Measurements from ENCODE around the gene INO80. TPM values are rescaled to one million over a fixed set of nuclear protein-coding genes. Genes with fewer than 3 reads are reported as not detected.
"Not testable (repeated sequence)": the region's sequence is repeated elsewhere in the genome, so short reads cannot be mapped to it uniquely, and the experiment has no call there.

INO80 gene
- total RNA-seq, 2 experiments from 2014 or later: 14.0 to 16.8 TPM

- Mint-ChIP-seq H3K36me3 (ENCODE audit: low read depth) (peaks cover 16% of the 10 kb centered on the region), H3K4me1 (ENCODE audit: low read depth) (peaks cover 19% of the 10 kb centered on the region), H3K27ac (no peak overlapping the region), H3K4me3 (no peak overlapping the region), H3K9me3 (no peaks in the 10 kb centered on the region), H3K27me3 (ENCODE audit: low read depth) (no peaks in the 10 kb centered on the region)
- intact Hi-C loops (cut with micrococcal nuclease): no loop called here
- CTCF ChIA-PET: interaction anchor here (0.6 kb wide), 1 partner anchor 999 kb away, joined by 4 read pairs; no protein-coding TSS in a partner anchor
- DNase-seq: no peak
Observed at GRCh38 chr15:41105348-41106334, 10.4 kb downstream of the INO80 start.

GRCh38 chr15:41104234-41104633, 11.8 kb downstream of the INO80 start:
- no peak overlapping the region for H3K4me3 Mint-ChIP-seq
- peaks cover 19% of the 10 kb centered on the region for H3K4me1 Mint-ChIP-seq (ENCODE audit: low read depth)
- intact Hi-C loops (cut with micrococcal nuclease): no loop called here
- H3K36me3 Mint-ChIP-seq (ENCODE audit: low read depth): peaks cover 18% of the 10 kb centered on the region
- no peaks in the 10 kb centered on the region for H3K27me3 Mint-ChIP-seq (ENCODE audit: low read depth)
- no peaks in the 10 kb centered on the region for H3K9me3 Mint-ChIP-seq
- DNase-seq: no peak
- no peak overlapping the region for H3K27ac Mint-ChIP-seq
- CTCF ChIA-PET: no interaction called here

GRCh38 chr15:41102854-41103253, 13.2 kb downstream of the INO80 start:
- H3K27ac Mint-ChIP-seq: no peak overlapping the region
- H3K9me3 Mint-ChIP-seq: no peaks in the 10 kb centered on the region
- H3K4me1 Mint-ChIP-seq (ENCODE audit: low read depth): peaks cover 14% of the 10 kb centered on the region
- no peak overlapping the region for H3K4me3 Mint-ChIP-seq
- no peak for DNase-seq
- intact Hi-C loops (cut with micrococcal nuclease): no loop called here
- peaks cover 9% of the 10 kb centered on the region for H3K36me3 Mint-ChIP-seq (ENCODE audit: low read depth)
- CTCF ChIA-PET: no interaction called here
- H3K27me3 Mint-ChIP-seq (ENCODE audit: low read depth): no peaks in the 10 kb centered on the region

GRCh38 chr15:41096178-41096577, 19.9 kb downstream of the INO80 start:
- H3K27me3 Mint-ChIP-seq (ENCODE audit: low read depth): no peaks in the 10 kb centered on the region
- H3K4me3 Mint-ChIP-seq: no peak overlapping the region
- no peaks in the 10 kb centered on the region for H3K9me3 Mint-ChIP-seq
- H3K4me1 Mint-ChIP-seq (ENCODE audit: low read depth): peaks cover 4% of the 10 kb centered on the region
- peaks cover 15% of the 10 kb centered on the region for H3K36me3 Mint-ChIP-seq (ENCODE audit: low read depth)
- H3K27ac Mint-ChIP-seq: no peak overlapping the region
- intact Hi-C loops (cut with micrococcal nuclease): no loop called here
- no peak for DNase-seq
- CTCF ChIA-PET: no interaction called here

GRCh38 chr15:41085029-41085428, 31.1 kb downstream of the INO80 start:
- Mint-ChIP-seq H3K4me1 (ENCODE audit: low read depth) (peaks cover 7% of the 10 kb centered on the region), H3K27me3 (ENCODE audit: low read depth) (no peaks in the 10 kb centered on the region), H3K9me3 (no peaks in the 10 kb centered on the region), H3K36me3 (ENCODE audit: low read depth) (peaks cover 25% of the 10 kb centered on the region), H3K27ac (no peak overlapping the region), H3K4me3 (no peak overlapping the region)
- intact Hi-C loops (cut with micrococcal nuclease): no loop called here
- DNase-seq: no peak
- CTCF ChIA-PET: no interaction called here

DNA sequence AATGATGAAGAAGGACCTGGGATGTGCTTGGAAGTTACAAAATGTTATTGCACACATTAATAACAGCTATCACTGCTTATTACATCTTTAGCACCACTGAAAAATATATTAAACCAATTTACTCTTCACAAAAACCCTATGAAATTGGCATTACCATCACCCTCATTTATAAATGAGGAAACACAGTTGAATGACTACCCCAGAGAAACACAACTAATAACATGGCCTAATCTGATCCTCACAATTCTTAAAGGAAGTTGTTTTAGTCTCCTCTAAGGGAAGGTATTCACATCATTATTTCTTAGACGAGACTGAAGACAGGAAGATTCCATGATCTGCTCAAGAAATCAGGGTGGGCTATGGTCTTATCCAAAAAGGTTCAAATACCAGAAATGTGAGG, 35.9 kb downstream of the INO80 start:
- intact Hi-C loops (cut with micrococcal nuclease): no loop called here
- Mint-ChIP-seq H3K9me3 (no peaks in the 10 kb centered on the region), H3K27me3 (ENCODE audit: low read depth) (no peaks in the 10 kb centered on the region)

DNA sequence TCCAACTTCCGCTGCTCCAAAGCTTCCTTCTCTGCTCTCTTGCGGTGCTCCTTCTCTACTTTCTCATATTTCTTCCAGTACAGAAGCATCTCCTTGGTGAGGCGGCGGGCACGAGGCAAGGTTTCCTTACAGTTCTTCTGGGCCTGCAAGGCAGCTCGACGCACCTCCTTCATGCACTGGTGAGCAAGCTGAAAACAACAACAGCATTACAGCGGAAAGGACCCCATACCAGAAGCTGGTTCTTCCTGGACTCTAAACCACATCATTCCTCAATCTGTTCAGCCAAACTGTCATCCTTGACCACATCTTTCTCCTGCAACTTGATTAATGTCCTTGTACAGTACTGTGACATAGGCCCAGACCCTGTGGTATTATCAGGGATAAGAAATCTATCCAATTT, 36.4 kb downstream of the INO80 start:
- intact Hi-C loops (cut with micrococcal nuclease): no loop called here
- no peak for DNase-seq
- CTCF ChIA-PET: interaction anchor here (0.9 to 1.9 kb wide), 2 partner anchors 20 to 223 kb away, joined by 5 to 7 read pairs; no protein-coding TSS in a partner anchor
- Mint-ChIP-seq H3K27ac (no peak overlapping the region), H3K9me3 (no peaks in the 10 kb centered on the region), H3K36me3 (ENCODE audit: low read depth) (peaks cover 27% of the 10 kb centered on the region), H3K27me3 (ENCODE audit: low read depth) (no peaks in the 10 kb centered on the region), H3K4me3 (no peak overlapping the region), H3K4me1 (ENCODE audit: low read depth) (no peaks in the 10 kb centered on the region)

More for the DNA sequence above, 35.9 kb downstream of the INO80 start:
- no peak for DNase-seq
- CTCF ChIA-PET: interaction anchor here (0.9 to 1.9 kb wide), 2 partner anchors 19 to 223 kb away, joined by 5 to 7 read pairs; no protein-coding TSS in a partner anchor
- Mint-ChIP-seq H3K4me1 (ENCODE audit: low read depth) (no peaks in the 10 kb centered on the region), H3K4me3 (no peak overlapping the region), H3K27ac (no peak overlapping the region), H3K36me3 (ENCODE audit: low read depth) (peaks cover 29% of the 10 kb centered on the region)

DNA sequence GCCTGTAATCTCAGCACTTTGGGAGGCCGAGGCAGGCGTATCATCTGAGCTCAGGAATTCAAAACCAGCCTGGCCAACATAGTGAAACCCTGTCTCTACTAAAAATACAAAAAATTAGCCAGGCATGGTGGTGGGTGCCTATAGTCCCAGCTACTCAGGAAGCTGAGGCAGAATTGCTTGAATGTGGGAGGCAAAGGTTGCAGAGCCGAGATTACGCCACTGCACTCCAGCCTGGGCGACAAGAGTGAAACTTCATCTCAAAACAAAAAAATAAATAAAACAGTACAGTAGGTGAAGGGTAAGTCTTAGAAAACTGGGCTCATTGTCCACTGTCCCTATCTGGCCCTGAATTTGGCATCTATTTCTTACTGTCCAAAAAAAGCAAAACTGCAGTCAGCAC, 37.2 kb downstream of the INO80 start:
- H3K27ac Mint-ChIP-seq; H3K27me3 Mint-ChIP-seq (ENCODE audit: low read depth); H3K4me3 Mint-ChIP-seq; H3K9me3 Mint-ChIP-seq; intact Hi-C loops (cut with micrococcal nuclease); DNase-seq; H3K4me1 Mint-ChIP-seq (ENCODE audit: low read depth): not testable (repeated sequence)
- CTCF ChIA-PET: interaction anchor here (0.7 to 1.9 kb wide), 2 partner anchors 133 to 222 kb away, joined by 3 to 7 read pairs; no protein-coding TSS in a partner anchor
- H3K36me3 Mint-ChIP-seq (ENCODE audit: low read depth): peaks cover 31% of the 10 kb centered on the region

DNA sequence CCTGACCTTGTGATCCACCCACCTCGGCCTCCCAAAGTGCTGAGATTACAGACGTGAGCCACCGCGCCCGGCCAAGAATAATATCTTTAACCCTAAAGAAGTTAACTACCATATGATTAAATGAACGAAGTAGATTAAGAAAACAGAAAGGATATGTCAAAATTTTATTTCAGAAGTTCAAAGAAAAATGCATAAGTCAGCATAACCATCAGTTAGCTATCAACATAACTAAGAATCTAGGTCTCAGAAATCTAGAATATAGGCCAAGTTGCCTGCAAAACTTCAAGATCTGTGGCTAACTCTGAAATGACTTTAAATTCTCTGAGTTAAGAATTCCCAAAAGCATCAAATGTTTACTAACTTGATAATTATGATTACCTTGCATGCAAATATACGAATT, 38.0 kb downstream of the INO80 start:
- no peak for DNase-seq
- CTCF ChIA-PET: interaction anchor here (1.1 to 1.9 kb wide), 2 partner anchors 174 to 221 kb away, joined by 3 to 7 read pairs; no protein-coding TSS in a partner anchor
- intact Hi-C loops (cut with micrococcal nuclease): no loop called here
- Mint-ChIP-seq H3K4me3 (no peak overlapping the region), H3K4me1 (ENCODE audit: low read depth) (no peaks in the 10 kb centered on the region), H3K27ac (no peak overlapping the region), H3K27me3 (ENCODE audit: low read depth) (no peaks in the 10 kb centered on the region), H3K9me3 (no peaks in the 10 kb centered on the region), H3K36me3 (ENCODE audit: low read depth) (peaks cover 36% of the 10 kb centered on the region)

- Mint-ChIP-seq H3K9me3 (no peaks in the 10 kb centered on the region), H3K27ac (no peak overlapping the region), H3K36me3 (ENCODE audit: low read depth) (peaks cover 34% of the 10 kb centered on the region), H3K4me1 (ENCODE audit: low read depth) (no peaks in the 10 kb centered on the region), H3K27me3 (ENCODE audit: low read depth) (no peaks in the 10 kb centered on the region), H3K4me3 (no peak overlapping the region)
- CTCF ChIA-PET: interaction anchor here (0.9 to 1.0 kb wide), 2 partner anchors 59 to 167 kb away, joined by 3 read pairs; no protein-coding TSS in a partner anchor
- intact Hi-C loops (cut with micrococcal nuclease): no loop called here
- DNase-seq: no peak
Observed at GRCh38 chr15:41073028-41073427, 43.1 kb downstream of the INO80 start.

- DNase-seq: no peak
- no peaks in the 10 kb centered on the region for H3K4me1 Mint-ChIP-seq (ENCODE audit: low read depth)
- H3K4me3 Mint-ChIP-seq: no peak overlapping the region
- H3K27me3 Mint-ChIP-seq (ENCODE audit: low read depth): no peaks in the 10 kb centered on the region
- CTCF ChIA-PET: no interaction called here
- H3K9me3 Mint-ChIP-seq: no peaks in the 10 kb centered on the region
- no peak overlapping the region for H3K27ac Mint-ChIP-seq
- H3K36me3 Mint-ChIP-seq (ENCODE audit: low read depth): peaks cover 40% of the 10 kb centered on the region
- intact Hi-C loops (cut with micrococcal nuclease): no loop called here
Observed at GRCh38 chr15:41072013-41072412, 44.1 kb downstream of the INO80 start.

DNA sequence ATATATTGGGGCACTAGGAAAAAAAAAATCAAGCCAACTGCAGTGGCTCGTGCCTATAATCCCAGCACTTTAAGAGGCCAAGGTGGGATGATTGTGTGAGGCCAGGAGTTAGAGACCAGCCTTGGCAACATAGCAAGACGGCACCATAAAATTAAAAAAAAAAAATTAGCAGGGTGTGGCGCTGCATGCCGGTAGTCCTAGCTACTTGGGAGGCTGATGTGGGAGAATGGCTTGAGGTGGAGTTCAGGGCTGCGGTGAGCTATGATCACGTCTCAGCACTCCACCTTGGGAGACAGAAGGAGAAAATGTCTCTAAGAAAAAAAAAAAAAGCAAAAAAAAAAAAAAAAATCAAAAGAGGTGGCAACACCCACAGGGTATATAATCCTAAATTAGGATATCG, 49.6 kb downstream of the INO80 start:
- no peak overlapping the region for H3K4me3 Mint-ChIP-seq

GRCh38 chr15:41061667-41062066, 54.4 kb downstream of the INO80 start:
- no peak for DNase-seq
- Mint-ChIP-seq H3K9me3 (peaks cover 5% of the 10 kb centered on the region), H3K27me3 (ENCODE audit: low read depth) (no peaks in the 10 kb centered on the region), H3K36me3 (ENCODE audit: low read depth) (peaks cover 66% of the 10 kb centered on the region), H3K4me3 (no peak overlapping the region), H3K4me1 (ENCODE audit: low read depth) (no peaks in the 10 kb centered on the region), H3K27ac (no peak overlapping the region)
- intact Hi-C loops (cut with micrococcal nuclease): no loop called here
- CTCF ChIA-PET: no interaction called here

More for the DNA sequence above, 49.6 kb downstream of the INO80 start:
- no peaks in the 10 kb centered on the region for H3K4me1 Mint-ChIP-seq (ENCODE audit: low read depth)
- no peak overlapping the region for H3K27ac Mint-ChIP-seq
- CTCF ChIA-PET: interaction anchor here (0.6 kb wide), 1 partner anchor 20 kb away, joined by 3 read pairs; no protein-coding TSS in a partner anchor
- intact Hi-C loops (cut with micrococcal nuclease): no loop called here
- H3K36me3 Mint-ChIP-seq (ENCODE audit: low read depth): peaks cover 61% of the 10 kb centered on the region
- H3K27me3 Mint-ChIP-seq (ENCODE audit: low read depth): no peaks in the 10 kb centered on the region
- H3K9me3 Mint-ChIP-seq: peaks cover 5% of the 10 kb centered on the region
- DNase-seq: no peak
